Neural progenitor cell (in vitro differentiated cells): ENCODE measurements around the gene WDR55. TPM values are rescaled to one million over a fixed set of nuclear protein-coding genes. Genes with fewer than 3 reads are reported as not detected.

ENCODE experiments used
- DNase-seq: peaks from one replicate; pipeline ENCODE4 v3.0.0-alpha.2; 2016; ENCODE audit warnings: low spot score
- H2AFZ ChIP-seq: fragments of 200-600 bp; sonication (generic); replicated peaks from 2 replicates; pipeline ENCODE4 v1.6.1; 2016; ENCODE audit warnings: antibody characterized with exemption
- H3F3A ChIP-seq: fragments of 200-600 bp; sonication (generic); 2 replicates; pipeline ENCODE4 v1.6.1; 2016; ENCODE audit warnings: antibody characterized with exemption, low read depth
- H3K27ac ChIP-seq: fragments of 200-600 bp; sonication (generic); 2 replicates; pipeline ENCODE4 v1.5.1; 2016; ENCODE audit warnings: mild to moderate bottlenecking
- H3K27me3 ChIP-seq: fragments of 200-600 bp; sonication (generic); 2 replicates; pipeline ENCODE4 v1.6.1; 2016; ENCODE audit warnings: mild to moderate bottlenecking, moderate library complexity
- H3K36me3 ChIP-seq: fragments of 200-600 bp; sonication (generic); 2 replicates; pipeline ENCODE4 v1.5.1; 2016
- H3K4me1 ChIP-seq: fragments of 200-600 bp; sonication (generic); 2 replicates; pipeline ENCODE4 v1.6.1; 2016; ENCODE audit warnings: mixed run types
- H3K4me2 ChIP-seq: fragments of 200-600 bp; sonication (generic); 2 replicates; pipeline ENCODE4 v1.6.1; 2016
- H3K4me3 ChIP-seq: fragments of 200-600 bp; sonication (generic); 2 replicates; pipeline ENCODE4 v1.5.1; 2016
- H3K79me2 ChIP-seq: fragments of 200-600 bp; sonication (generic); 2 replicates; pipeline ENCODE4 v1.6.1; 2016; ENCODE audit warnings: low read depth
- H3K9ac ChIP-seq: fragments of 200-600 bp; sonication (generic); 2 replicates; pipeline ENCODE4 v1.6.1; 2016
- H3K9me3 ChIP-seq: fragments of 200-600 bp; sonication (generic); 2 replicates; pipeline ENCODE4 v1.5.1; 2016; ENCODE audit warnings: low read depth
- H4K20me1 ChIP-seq: fragments of 200-600 bp; sonication (generic); 2 replicates; pipeline ENCODE4 v1.6.1; 2016; ENCODE audit warnings: low read depth
- H3K27ac Mint-ChIP-seq: 3 replicates; pipeline ENCODE4 v1.8.0; 2021; ENCODE audit warnings: mixed read lengths
- H3K27me3 Mint-ChIP-seq: 2 replicates; pipeline ENCODE4 v1.8.0; 2022; ENCODE audit warnings: low read depth, mild to moderate bottlenecking, inconsistent platforms, moderate library complexity, mixed read lengths; ENCODE audit not compliant: insufficient read depth
- H3K36me3 Mint-ChIP-seq: 3 replicates; pipeline ENCODE4 v1.8.0; 2021; ENCODE audit warnings: mixed read lengths
- H3K4me1 Mint-ChIP-seq: 3 replicates; pipeline ENCODE4 v1.8.0; 2021; ENCODE audit warnings: mixed read lengths
- H3K4me3 Mint-ChIP-seq: 3 replicates; pipeline ENCODE4 v1.8.0; 2021; ENCODE audit warnings: mild to moderate bottlenecking, moderate library complexity, mixed read lengths
- H3K9me3 Mint-ChIP-seq: 3 replicates; pipeline ENCODE4 v1.8.0; 2020; ENCODE audit warnings: mixed read lengths
- CTCF ChIP-seq: fragments of 200-600 bp; sonication (generic); IDR thresholded peaks from 2 replicates; pipeline ENCODE4 v1.5.1; 2017; ENCODE audit warnings: antibody characterized with exemption, mild to moderate bottlenecking
- EZH2 ChIP-seq: fragments of 200-600 bp; sonication (generic); IDR thresholded peaks from 2 replicates; pipeline ENCODE4 v1.6.1; 2017; ENCODE audit warnings: antibody characterized with exemption, mild to moderate bottlenecking, moderate library complexity
- EZH2phosphoT487 ChIP-seq: fragments of 200-600 bp; sonication (generic); IDR thresholded peaks from 2 replicates; pipeline ENCODE4 v1.6.1; 2017; ENCODE audit warnings: antibody characterized with exemption
- total RNA-seq: library from RNA; depleted of rRNA; stranded (reverse); fragments of >200 nt; gene quantifications from 2 replicates; pipeline ENCODE4 v1.2.3, GENCODE V29; 2015; ENCODE audit warnings: low replicate concordance

Gene WDR55
- total RNA-seq, 1 donor from 2014 or later = 6.9 TPM

- Histone ChIP-seq H2AFZ (no peak overlapping the region), H3K9me3 (peaks cover 13% of the 10 kb centered on the region), H3K27ac (no peak overlapping the region), H3K27me3 (no peaks in the 10 kb centered on the region), H3K4me3 (no peak overlapping the region), H3F3A (no peaks in the 10 kb centered on the region), H4K20me1 (no peaks in the 10 kb centered on the region), H3K9ac (no peak overlapping the region), H3K79me2 (no peaks in the 10 kb centered on the region), H3K4me1 (no peaks in the 10 kb centered on the region), H3K36me3 (no peaks in the 10 kb centered on the region), H3K4me2 (no peak overlapping the region)
- no peak for TF ChIP-seq CTCF
- no peak for TF ChIP-seq EZH2phosphoT487
- DNase-seq = no peak
- Mint-ChIP-seq H3K27me3 (peaks cover 9% of the 10 kb centered on the region), H3K27ac (no peak overlapping the region), H3K36me3 (peaks cover 2% of the 10 kb centered on the region), H3K4me1 (no peaks in the 10 kb centered on the region), H3K4me3 (no peak overlapping the region), H3K9me3 (peaks cover 22% of the 10 kb centered on the region)
Measured at GRCh38 chr5:140627972-140628371, 36.7 kb upstream of the WDR55 start.

GRCh38 chr5:140628711-140629110, 36.0 kb upstream of the WDR55 start:
- Histone ChIP-seq H2AFZ (no peak overlapping the region), H3K79me2 (no peaks in the 10 kb centered on the region), H3K4me2 (no peak overlapping the region), H3F3A (no peaks in the 10 kb centered on the region), H3K9ac (no peak overlapping the region), H3K36me3 (no peaks in the 10 kb centered on the region), H3K4me3 (no peak overlapping the region), H3K27ac (no peak overlapping the region), H3K27me3 (no peaks in the 10 kb centered on the region), H3K4me1 (no peaks in the 10 kb centered on the region), H4K20me1 (no peaks in the 10 kb centered on the region), H3K9me3 (peaks cover 13% of the 10 kb centered on the region)
- peaks cover 27% of the 10 kb centered on the region for H3K9me3 Mint-ChIP-seq
- no peaks in the 10 kb centered on the region for H3K4me1 Mint-ChIP-seq
- no peak for DNase-seq
- no peak for TF ChIP-seq CTCF
- no peak for TF ChIP-seq EZH2phosphoT487
- TF ChIP-seq EZH2 = no peak
- H3K27me3 Mint-ChIP-seq = peaks cover 8% of the 10 kb centered on the region
- H3K27ac Mint-ChIP-seq = no peak overlapping the region
- H3K4me3 Mint-ChIP-seq = no peak overlapping the region
- peaks cover 2% of the 10 kb centered on the region for H3K36me3 Mint-ChIP-seq

- DNase-seq = no peak
- no peak overlapping the region for H3K9ac ChIP-seq
- H3K4me1 Mint-ChIP-seq = no peaks in the 10 kb centered on the region
Measured at GRCh38 chr5:140630292-140631035, 34.2 kb upstream of the WDR55 start.

More at GRCh38 chr5:140630292-140631035, 34.2 kb upstream of the WDR55 start:
- H4K20me1 ChIP-seq = no peaks in the 10 kb centered on the region
- Mint-ChIP-seq H3K4me3 (no peak overlapping the region), H3K9me3 (peaks cover 30% of the 10 kb centered on the region), H3K36me3 (peaks cover 5% of the 10 kb centered on the region), H3K27ac (no peak overlapping the region), H3K27me3 (peaks cover 5% of the 10 kb centered on the region)
- peaks cover 13% of the 10 kb centered on the region for H3K9me3 ChIP-seq
- TF ChIP-seq EZH2phosphoT487 = no peak
- no peak for TF ChIP-seq CTCF
- no peak for TF ChIP-seq EZH2
- H3K79me2 ChIP-seq = no peaks in the 10 kb centered on the region
- no peak overlapping the region for H3K4me2 ChIP-seq
- H3K36me3 ChIP-seq = no peaks in the 10 kb centered on the region
- no peaks in the 10 kb centered on the region for H3K4me1 ChIP-seq
- H3K4me3 ChIP-seq = no peak overlapping the region
- no peaks in the 10 kb centered on the region for H3F3A ChIP-seq
- H3K27ac ChIP-seq = no peak overlapping the region
- no peak overlapping the region for H2AFZ ChIP-seq
- no peaks in the 10 kb centered on the region for H3K27me3 ChIP-seq
